Measurements from ENCODE around the gene ZNF600. TPM values are rescaled to one million over a fixed set of nuclear protein-coding genes. Genes with fewer than 3 reads are reported as not detected.
"Not testable (repeated sequence)": the region's sequence is repeated elsewhere in the genome, so short reads cannot be mapped to it uniquely, and the experiment has no call there.

The ZNF600 gene
- total RNA-seq, result 10 to 100 TPM in 3 of 4 donors, 1 to 10 TPM in 1; 8.8 to 15.3 (median 12.4) TPM

GRCh38 chr19:52786464-52787354 lies at the start of gene ZNF600:
TSS of gene ZNF600 (minus strand) at chr19:52786791. CDS start at chr19:52778888, 7,903 bp downstream.
- peak in 1 of 2 donors; percentile 65 for TF ChIP-seq POLR2A (IDR thresholded peaks at IDR 0.05)
- TF ChIP-seq, protein P1, sequence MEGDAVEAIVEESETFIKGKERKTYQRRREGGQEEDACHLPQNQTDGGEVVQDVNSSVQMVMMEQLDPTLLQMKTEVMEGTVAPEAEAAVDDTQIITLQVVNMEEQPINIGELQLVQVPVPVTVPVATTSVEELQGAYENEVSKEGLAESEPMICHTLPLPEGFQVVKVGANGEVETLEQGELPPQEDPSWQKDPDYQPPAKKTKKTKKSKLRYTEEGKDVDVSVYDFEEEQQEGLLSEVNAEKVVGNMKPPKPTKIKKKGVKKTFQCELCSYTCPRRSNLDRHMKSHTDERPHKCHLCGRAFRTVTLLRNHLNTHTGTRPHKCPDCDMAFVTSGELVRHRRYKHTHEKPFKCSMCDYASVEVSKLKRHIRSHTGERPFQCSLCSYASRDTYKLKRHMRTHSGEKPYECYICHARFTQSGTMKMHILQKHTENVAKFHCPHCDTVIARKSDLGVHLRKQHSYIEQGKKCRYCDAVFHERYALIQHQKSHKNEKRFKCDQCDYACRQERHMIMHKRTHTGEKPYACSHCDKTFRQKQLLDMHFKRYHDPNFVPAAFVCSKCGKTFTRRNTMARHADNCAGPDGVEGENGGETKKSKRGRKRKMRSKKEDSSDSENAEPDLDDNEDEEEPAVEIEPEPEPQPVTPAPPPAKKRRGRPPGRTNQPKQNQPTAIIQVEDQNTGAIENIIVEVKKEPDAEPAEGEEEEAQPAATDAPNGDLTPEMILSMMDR (IDR thresholded peaks at IDR 0.05), result peak in 3 of 6 experiments; percentile 27 to 42 (median 30)
- H3K9me3 ChIP-seq; H3K36me3 ChIP-seq; H3K4me1 ChIP-seq; intact Hi-C loops (cut with DNase I); H3K27me3 ChIP-seq: not testable (repeated sequence)
- WGBS, 2 donors, result 2% methylated on average over 43 to 47 of the region's 47 CpGs
- Histone ChIP-seq H3K4me3 (replicated peaks in 1 of 3) (peak within 1 kb of the TSS; percentile 37 to 74 (median 72)), H3K27ac (peak within 1 kb of the TSS in 1 of 3 donors; percentile 68)
- DNase-seq, result peak; percentile 94 to 96

- intact Hi-C loops (cut with DNase I), result not testable (repeated sequence)
Observed at GRCh38 chr19:52834289-52834688, 47.7 kb upstream of the ZNF600 start.

DNA sequence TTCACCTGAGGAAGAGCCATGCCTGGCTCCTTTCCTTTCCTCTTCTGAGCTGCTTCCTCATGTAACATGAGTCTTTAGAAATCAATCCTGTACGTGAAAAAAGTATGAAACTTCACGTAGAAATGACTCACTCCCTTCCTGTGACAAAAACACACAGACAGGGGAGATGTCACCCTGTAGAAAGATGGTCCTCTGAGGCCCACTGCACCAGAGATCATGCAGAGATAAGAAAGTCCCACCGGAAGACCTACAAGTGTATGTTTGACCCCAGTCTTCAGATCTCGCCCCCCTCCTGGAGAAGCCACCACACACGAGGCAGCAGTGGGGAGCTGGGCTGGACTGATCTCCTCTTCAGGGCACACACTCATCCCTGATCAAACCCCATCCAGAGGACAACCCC lies 47.0 kb upstream of the ZNF600 start:
- H3K27me3 ChIP-seq; intact Hi-C loops (cut with DNase I); H3K4me3 ChIP-seq (replicated peaks in 1 of 3); H3K36me3 ChIP-seq; DNase-seq; H3K27ac ChIP-seq; H3K9me3 ChIP-seq; H3K4me1 ChIP-seq: not testable (repeated sequence)
- WGBS, 2 donors, result 67 to 68% methylated on average over 5 of the region's 5 CpGs

More at GRCh38 chr19:52834289-52834688, 47.7 kb upstream of the ZNF600 start:
- not testable (repeated sequence) for H3K36me3 ChIP-seq; H3K9me3 ChIP-seq; H3K27ac ChIP-seq; H3K4me1 ChIP-seq; H3K4me3 ChIP-seq (replicated peaks in 1 of 3); DNase-seq; H3K27me3 ChIP-seq
- 58 to 89% methylated on average over 1 of the region's 1 CpG for WGBS, 2 donors

DNA sequence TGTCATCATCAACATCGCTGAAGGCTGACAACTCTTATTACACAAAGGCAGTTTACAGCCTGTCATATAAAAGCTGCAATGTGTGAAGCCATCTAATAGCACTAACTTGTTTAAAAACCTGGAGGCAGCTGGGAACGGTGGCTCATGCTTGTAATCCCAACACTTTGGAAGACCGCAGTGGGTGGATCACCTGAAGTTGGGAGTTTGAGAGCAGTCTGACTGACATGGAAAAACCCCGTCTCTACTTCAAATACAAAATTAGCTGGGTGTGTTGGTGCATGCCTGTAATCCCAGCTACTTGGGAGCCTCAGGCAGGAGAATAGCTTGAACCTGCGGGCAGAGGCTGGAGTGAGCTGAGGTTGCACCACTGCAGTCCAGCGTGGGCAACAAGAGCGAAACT lies 43.3 kb upstream of the ZNF600 start:
- H3K27ac ChIP-seq; H3K9me3 ChIP-seq; H3K36me3 ChIP-seq; DNase-seq; H3K27me3 ChIP-seq; intact Hi-C loops (cut with DNase I); H3K4me1 ChIP-seq; H3K4me3 ChIP-seq (replicated peaks in 1 of 3): not testable (repeated sequence)
- WGBS, 2 donors, result 61 to 95% methylated on average over 6 to 7 of the region's 7 CpGs

DNA sequence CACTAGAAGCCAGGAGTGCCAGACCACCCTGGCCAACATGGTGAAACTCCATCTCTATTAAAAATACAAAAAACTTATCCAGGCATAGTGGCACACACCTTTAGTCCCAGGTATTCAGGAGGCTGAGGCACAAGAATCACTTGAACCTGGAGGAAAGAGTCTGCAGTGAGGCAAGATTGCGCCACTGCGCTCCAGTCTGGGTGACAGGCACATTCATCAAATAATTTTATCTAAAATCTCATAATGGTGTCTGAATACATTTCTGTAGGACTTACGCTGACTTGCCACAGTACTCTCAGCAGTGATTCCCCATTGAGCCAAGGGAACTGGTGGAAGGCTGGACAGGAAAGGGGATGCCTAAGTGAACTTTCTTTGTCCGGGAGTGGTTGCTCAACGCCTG lies 39.2 kb upstream of the ZNF600 start:
- Histone ChIP-seq H3K27ac (no peak overlapping the region), H3K4me1 (peaks cover under 1 to 1% of the 10 kb centered on the region in 2 donors), H3K36me3 (no peaks in the 10 kb centered on the region), H3K9me3 (no peaks in the 10 kb centered on the region), H3K4me3 (replicated peaks in 1 of 3) (no peak overlapping the region), H3K27me3 (no peaks in the 10 kb centered on the region)
- intact Hi-C loops (cut with DNase I), result no loop called here
- TF ChIP-seq, protein P1 (IDR thresholded peaks at IDR 0.05), result no peak
- TF ChIP-seq POLR2A (IDR thresholded peaks at IDR 0.05), result no peak
- no peak for DNase-seq
- WGBS, 2 donors, result 93% methylated on average over 5 of the region's 5 CpGs

DNA sequence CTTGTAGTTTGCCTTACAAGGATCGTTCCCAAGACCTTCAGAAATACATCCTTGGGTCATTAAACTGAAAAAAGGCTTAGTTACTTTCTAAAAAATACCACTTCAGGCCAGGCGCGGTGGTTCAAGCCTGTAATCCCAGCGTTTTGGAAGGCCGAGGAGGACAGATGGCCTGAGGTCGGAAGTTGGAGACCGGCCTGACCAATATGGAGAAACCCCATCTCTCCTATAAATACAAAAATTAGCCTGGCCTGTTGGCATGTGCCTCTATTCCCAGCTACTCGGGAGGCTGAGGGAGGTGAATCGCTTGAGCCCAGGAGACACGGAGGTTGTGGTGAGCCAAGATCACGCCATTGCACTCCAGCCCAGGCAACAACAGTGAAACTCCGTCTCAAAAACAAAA lies 37.1 kb upstream of the ZNF600 start:
- TF ChIP-seq, protein P1 (IDR thresholded peaks at IDR 0.05), result no peak
- Histone ChIP-seq H3K36me3 (no peaks in the 10 kb centered on the region), H3K4me3 (replicated peaks in 1 of 3) (no peak overlapping the region), H3K27me3 (no peaks in the 10 kb centered on the region), H3K27ac (no peak overlapping the region), H3K9me3 (no peaks in the 10 kb centered on the region), H3K4me1 (peaks cover 6 to 7% of the 10 kb centered on the region in 2 donors)
- DNase-seq, result no peak
- intact Hi-C loops (cut with DNase I), result no loop called here
- WGBS, 2 donors, result 89 to 95% methylated on average over 12 of the region's 12 CpGs
